PC-9 (cell line): ENCODE measurements around the gene NR2C1. TPM values are rescaled to one million over a fixed set of nuclear protein-coding genes. Genes with fewer than 3 reads are reported as not detected.

Experiments
- BruUV-seq: library from RNA; stranded (reverse); fragments of 400-500 nt; replicated peaks from 2 replicates; lab custom pipeline; 2021; lab: Mats Ljungman, UMichigan
- CTCF ChIA-PET: fragments of 300-600 bp; sonication (Branson Sonifier 250); formaldehyde crosslinking; loops from one replicate; lab custom pipeline; 2022; ENCODE audit warnings: antibody characterized with exemption; lab: Charles Lee
- POLR2A ChIA-PET: fragments of 300-600 bp; sonication (Branson Sonifier 250); formaldehyde crosslinking; loops from one replicate; lab custom pipeline; 2022; ENCODE audit warnings: antibody characterized with exemption; ENCODE audit not compliant: unreplicated experiment; lab: Charles Lee
- DNase-seq, 2 experiments: peaks; one replicate each; pipeline versions ENCODE4 v3.0.0 to v3.0.0-alpha.2; 2015 to 2022; ENCODE audit warnings: mixed read lengths in 1 of 2
- H2AFZ ChIP-seq: fragments of 200-600 bp; sonication (generic); 2 replicates; pipeline ENCODE4 v1.8.1; 2017; ENCODE audit warnings: antibody characterized with exemption
- H3F3A ChIP-seq: fragments of 200-600 bp; sonication (generic); 2 replicates; pipeline ENCODE4 v1.8.1; 2017; ENCODE audit warnings: antibody characterized with exemption, mild to moderate bottlenecking, low read depth; ENCODE audit not compliant: insufficient read depth
- H3K27ac ChIP-seq: fragments of 200-600 bp; sonication (generic); 2 replicates; pipeline ENCODE4 v1.6.1; 2016; ENCODE audit warnings: mixed run types
- H3K27me3 ChIP-seq: fragments of 200-600 bp; sonication (generic); 2 replicates; pipeline ENCODE4 v1.6.1; 2016; ENCODE audit warnings: low read depth, mixed run types; ENCODE audit not compliant: insufficient read depth
- H3K36me3 ChIP-seq: fragments of 200-600 bp; sonication (generic); 2 replicates; pipeline ENCODE4 v1.6.1; 2016; ENCODE audit warnings: low read depth, mixed run types
- H3K4me1 ChIP-seq: fragments of 200-600 bp; sonication (generic); replicated peaks from 2 replicates; pipeline ENCODE4 v1.6.1; 2016; ENCODE audit warnings: mixed run types; ENCODE audit not compliant: insufficient read depth
- H3K4me2 ChIP-seq: fragments of 200-600 bp; sonication (generic); 2 replicates; pipeline ENCODE4 v1.6.1; 2017; ENCODE audit warnings: mixed run types
- H3K4me3 ChIP-seq: fragments of 200-600 bp; sonication (generic); 2 replicates; pipeline ENCODE4 v1.6.1; 2016; ENCODE audit warnings: mixed run types
- H3K79me2 ChIP-seq: fragments of 200-600 bp; sonication (generic); 2 replicates; pipeline ENCODE4 v1.6.1; 2017; ENCODE audit warnings: low read depth, mixed run types
- H3K9me2 ChIP-seq: fragments of 200-600 bp; sonication (generic); 2 replicates; pipeline ENCODE4 v1.8.1; 2017; ENCODE audit warnings: mild to moderate bottlenecking; ENCODE audit not compliant: insufficient read depth
- H3K9me3 ChIP-seq: fragments of 200-600 bp; sonication (generic); 2 replicates; pipeline ENCODE4 v1.8.1; 2016; ENCODE audit warnings: low read depth; ENCODE audit not compliant: insufficient read depth
- H4K20me1 ChIP-seq: fragments of 200-600 bp; sonication (generic); 2 replicates; pipeline ENCODE4 v1.8.1; 2017; ENCODE audit not compliant: insufficient read depth
- CTCF ChIP-seq: fragments of 200-600 bp; sonication (generic); conservative IDR thresholded peaks from 2 replicates; pipeline ENCODE4 v1.6.1; 2017; ENCODE audit warnings: mixed run types, antibody characterized with exemption, mild to moderate bottlenecking, moderate library complexity
- EZH2 ChIP-seq: fragments of 200-600 bp; sonication (generic); IDR thresholded peaks from 2 replicates; pipeline ENCODE4 v1.8.0; 2017; ENCODE audit warnings: antibody characterized with exemption, low read depth
- intact Hi-C: fragments of 100-400 bp; cut with micrococcal nuclease; formaldehyde crosslinking; loops from one replicate; pipeline ENCODE4 v1.10.0; 2022; ENCODE audit not compliant: unreplicated experiment
- total RNA-seq: library from RNA; stranded (reverse); gene quantifications from 2 replicates; pipeline ENCODE4 v1.2.3, GENCODE V29; 2021

NR2C1 gene
- total RNA-seq, 1 experiment from 2014 or later: 26.4 TPM

GRCh38 chr12:94998326-94998725 is 75.1 kb downstream of the NR2C1 start:
- POLR2A ChIA-PET: no interaction called here

GRCh38 chr12:94997726-94998125 is 75.7 kb downstream of the NR2C1 start:
- H3K79me2 ChIP-seq: peaks cover 54% of the 10 kb centered on the region
- POLR2A ChIA-PET: no interaction called here

More at GRCh38 chr12:94998326-94998725, 75.1 kb downstream of the NR2C1 start:
- intact Hi-C loops: no loop called here
- Histone ChIP-seq H3K4me3 (no peak overlapping the region), H4K20me1 (peaks cover 7% of the 10 kb centered on the region; the same call in 1 of the 2 replicates), H3K9me2 (no peaks in the 10 kb centered on the region), H3K36me3 (0 out of 2 replicates have a peak, but pooled peaks cover 10% of the 10 kb centered on the region), H3F3A (no peaks in the 10 kb centered on the region; the same call in none of the 2 replicates), H3K9me3 (no peaks in the 10 kb centered on the region), H3K27me3 (no peaks in the 10 kb centered on the region), H3K4me1 (peaks cover 18% of the 10 kb centered on the region), H3K4me2 (no peak overlapping the region), H3K27ac (no peak overlapping the region), H2AFZ (no peak overlapping the region), H3K79me2 (peaks cover 60% of the 10 kb centered on the region)
- DNase-seq: no peak
- CTCF ChIA-PET: no interaction called here
- TF ChIP-seq EZH2: no peak
- BruUV-seq: no TSS peak

GRCh38 chr12:94997061-94997460 is 76.4 kb downstream of the NR2C1 start:
- Histone ChIP-seq H2AFZ (no peak overlapping the region), H3K4me3 (no peak overlapping the region), H3K27me3 (no peaks in the 10 kb centered on the region), H4K20me1 (peaks cover 7% of the 10 kb centered on the region; the same call in 1 of the 2 replicates), H3F3A (no peaks in the 10 kb centered on the region; the same call in none of the 2 replicates), H3K9me2 (no peaks in the 10 kb centered on the region), H3K4me1 (peaks cover 14% of the 10 kb centered on the region), H3K36me3 (peaks cover 12% of the 10 kb centered on the region; the same call in 1 of the 2 replicates), H3K9me3 (no peaks in the 10 kb centered on the region), H3K4me2 (no peak overlapping the region), H3K79me2 (peaks cover 48% of the 10 kb centered on the region), H3K27ac (no peak overlapping the region)
- no TSS peak for BruUV-seq
- intact Hi-C loops: no loop called here
- POLR2A ChIA-PET: no interaction called here
- no peak for DNase-seq
- TF ChIP-seq EZH2 (no peak), CTCF (no peak)
- CTCF ChIA-PET: no interaction called here

More at GRCh38 chr12:94997726-94998125, 75.7 kb downstream of the NR2C1 start:
- Histone ChIP-seq H4K20me1 (peaks cover 7% of the 10 kb centered on the region; the same call in 1 of the 2 replicates), H3K36me3 (0 out of 2 replicates have a peak, but pooled peaks cover 10% of the 10 kb centered on the region), H2AFZ (no peak overlapping the region), H3F3A (no peaks in the 10 kb centered on the region; the same call in none of the 2 replicates), H3K4me2 (no peak overlapping the region), H3K9me2 (no peaks in the 10 kb centered on the region), H3K27me3 (no peaks in the 10 kb centered on the region), H3K4me1 (peaks cover 18% of the 10 kb centered on the region), H3K27ac (no peak overlapping the region), H3K9me3 (no peaks in the 10 kb centered on the region), H3K4me3 (no peak overlapping the region)
- intact Hi-C loops: no loop called here
- TF ChIP-seq EZH2: no peak
- no peak for TF ChIP-seq CTCF
- DNase-seq: no peak
- BruUV-seq: no TSS peak
- CTCF ChIA-PET: no interaction called here
